GM18870 (cell line): ENCODE measurements around the gene SDCCAG8.

Source experiments
- ATAC-seq: cut with Tn5 transposase; IDR thresholded peaks from one replicate; pipeline ENCODE4 v1.9.1; 2021; ENCODE audit warnings: moderate library complexity; ENCODE audit not compliant: unreplicated experiment

SDCCAG8 gene

GRCh38 chr1:243379208-243379607, 123.4 kb downstream of the SDCCAG8 start:
- no peak for ATAC-seq

- no peak for ATAC-seq
Measured at GRCh38 chr1:243379706-243380105, 123.9 kb downstream of the SDCCAG8 start.

- no peak for ATAC-seq
Measured at GRCh38 chr1:243388276-243388675, 132.4 kb downstream of the SDCCAG8 start.

GRCh38 chr1:243390162-243390791, 134.4 kb downstream of the SDCCAG8 start:
- ATAC-seq, result no peak

- ATAC-seq, result no peak
Measured at GRCh38 chr1:243391355-243391754, 135.5 kb downstream of the SDCCAG8 start.

GRCh38 chr1:243393096-243393495, 137.3 kb downstream of the SDCCAG8 start:
- ATAC-seq, result no peak

GRCh38 chr1:243394066-243394465, 138.2 kb downstream of the SDCCAG8 start:
- ATAC-seq, result no peak

- ATAC-seq, result no peak
Measured at GRCh38 chr1:243394601-243395464, 139.0 kb downstream of the SDCCAG8 start.

GRCh38 chr1:243396424-243396823, 140.6 kb downstream of the SDCCAG8 start:
- ATAC-seq, result no peak

GRCh38 chr1:243396876-243397275, 141.0 kb downstream of the SDCCAG8 start:
- no peak for ATAC-seq

GRCh38 chr1:243397613-243398321, 141.9 kb downstream of the SDCCAG8 start:
- no peak for ATAC-seq

GRCh38 chr1:243399561-243400155, 143.8 kb downstream of the SDCCAG8 start:
- ATAC-seq, result no peak

GRCh38 chr1:243402868-243403267, 147.0 kb downstream of the SDCCAG8 start:
- no peak for ATAC-seq

- ATAC-seq, result no peak
Measured at GRCh38 chr1:243406424-243406823, 150.6 kb downstream of the SDCCAG8 start.

GRCh38 chr1:243407284-243408018, 151.6 kb downstream of the SDCCAG8 start:
- ATAC-seq, result no peak

GRCh38 chr1:243408479-243408878, 152.6 kb downstream of the SDCCAG8 start:
- no peak for ATAC-seq

GRCh38 chr1:243409284-243409683, 153.4 kb downstream of the SDCCAG8 start:
- no peak for ATAC-seq

GRCh38 chr1:243411472-243411871, 155.6 kb downstream of the SDCCAG8 start:
- ATAC-seq, result no peak

- ATAC-seq, result peak; percentile 53
Measured at GRCh38 chr1:243413431-243414151, 157.8 kb downstream of the SDCCAG8 start.

- ATAC-seq, result no peak
Measured at GRCh38 chr1:243414152-243414494, 158.3 kb downstream of the SDCCAG8 start.
